HG02798 (cell line): ENCODE results near the gene SLC25A13.
"Not testable (repeated sequence)": the region's sequence is repeated elsewhere in the genome, so short reads cannot be mapped to it uniquely, and the experiment has no call there.

Experiments
- ATAC-seq: cut with Tn5 transposase; IDR thresholded peaks from one replicate; pipeline ENCODE4 v1.9.1; 2021; ENCODE audit warnings: mild to moderate bottlenecking; ENCODE audit not compliant: unreplicated experiment, poor library complexity

Gene SLC25A13

DNA sequence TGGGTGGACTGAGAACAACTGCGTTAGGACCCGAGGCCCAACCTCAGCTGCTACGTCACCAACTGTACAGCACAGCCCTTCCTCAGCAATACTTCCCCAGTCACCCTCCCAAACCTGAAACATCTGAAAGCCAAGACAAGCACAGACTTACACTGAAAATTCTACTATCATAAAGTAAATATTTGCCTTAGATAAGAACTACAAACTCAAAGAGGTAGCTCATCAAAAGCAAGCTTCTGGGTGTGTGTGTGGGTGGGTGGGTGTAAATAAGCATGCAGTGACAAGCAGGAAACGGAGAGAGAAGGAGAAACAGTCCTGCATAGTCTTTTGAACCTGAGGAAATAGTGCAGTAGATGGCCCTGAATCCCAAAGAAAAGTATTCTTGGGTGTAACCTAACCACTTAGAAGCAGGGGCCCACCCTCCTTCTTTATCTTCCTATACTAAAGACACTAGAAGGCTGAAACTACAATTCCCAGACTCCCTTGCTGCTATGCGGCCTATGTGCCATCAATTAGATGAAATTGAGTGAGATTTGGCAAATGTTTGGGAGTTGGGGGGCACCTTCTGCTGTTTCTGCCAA lies 18.7 kb downstream of the SLC25A13 start:
- ATAC-seq, result no peak

DNA sequence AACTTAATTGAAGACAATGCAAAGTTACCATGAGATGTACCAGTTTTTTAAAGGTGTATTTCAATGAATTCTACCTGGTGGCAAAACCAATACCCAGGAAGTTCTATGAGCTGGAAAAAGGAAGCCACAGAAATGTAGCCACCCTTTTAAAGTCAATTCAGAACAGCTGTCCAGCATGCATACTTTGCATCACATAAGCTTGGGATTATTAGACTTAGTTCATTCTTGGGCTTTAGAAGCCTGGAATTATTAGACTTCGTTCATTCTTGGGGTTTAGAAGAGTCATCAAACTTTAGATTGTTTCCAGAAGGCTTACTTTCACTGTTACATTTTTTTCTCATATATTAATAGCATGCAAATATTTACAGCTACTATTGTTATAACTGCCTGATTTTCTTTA lies 20.9 kb downstream of the SLC25A13 start:
- ATAC-seq, result no peak

DNA sequence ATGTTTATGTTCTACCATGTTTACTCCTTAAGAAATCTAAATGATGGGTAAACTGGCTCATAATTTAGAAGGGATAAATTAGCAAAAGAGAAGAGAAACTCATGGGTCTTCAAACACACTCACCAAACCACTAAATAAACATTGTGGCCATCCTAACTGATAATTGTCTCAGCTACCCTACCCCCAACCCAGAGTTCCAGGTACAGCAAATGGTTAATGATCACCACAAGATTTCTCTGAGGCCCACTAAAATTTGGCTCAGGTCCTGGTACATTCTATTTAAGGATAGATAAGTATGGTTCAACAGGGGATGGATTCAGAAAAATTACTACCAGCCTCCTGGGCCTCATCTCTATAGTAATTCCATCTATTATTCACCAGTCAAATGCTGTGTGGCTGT lies 21.4 kb downstream of the SLC25A13 start:
- ATAC-seq, result no peak

DNA sequence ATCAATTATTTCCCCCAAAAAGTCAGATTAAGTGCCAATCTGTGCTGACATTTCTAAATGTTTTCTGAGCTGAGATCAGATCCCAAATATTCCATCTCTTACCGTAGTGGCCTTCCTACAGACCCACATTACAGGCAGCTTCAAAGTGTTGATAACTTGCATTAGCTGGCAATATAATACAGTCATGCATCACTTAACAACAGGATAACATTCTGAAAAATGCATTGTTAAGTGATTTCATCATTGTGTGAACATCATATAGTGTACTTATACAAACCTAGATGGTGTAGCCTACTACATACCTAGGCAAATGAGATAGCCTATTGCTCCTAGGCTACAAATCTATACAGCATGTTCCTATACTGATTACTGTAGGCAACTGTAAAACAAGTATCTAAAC lies 22.4 kb downstream of the SLC25A13 start:
- ATAC-seq, result no peak

DNA sequence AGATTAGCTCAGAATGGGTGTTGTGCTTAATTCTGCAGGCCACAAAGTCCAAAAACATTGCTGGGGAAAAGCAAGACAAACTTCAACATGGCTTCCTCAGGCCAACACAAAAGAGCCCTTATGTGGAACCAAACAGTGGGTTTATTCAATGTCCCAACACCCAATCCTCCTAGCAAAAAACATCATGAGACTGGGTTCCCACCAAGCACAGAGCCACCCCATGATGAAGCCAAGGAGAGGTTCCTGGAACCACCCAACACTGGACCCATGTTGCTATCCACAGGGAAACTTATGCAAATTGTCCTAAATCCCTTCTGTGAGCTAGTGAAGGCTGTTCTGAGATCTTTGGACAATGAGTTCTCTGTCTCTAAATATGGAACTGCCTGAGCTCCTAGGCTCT lies 24.0 kb downstream of the SLC25A13 start:
- ATAC-seq, result no peak

DNA sequence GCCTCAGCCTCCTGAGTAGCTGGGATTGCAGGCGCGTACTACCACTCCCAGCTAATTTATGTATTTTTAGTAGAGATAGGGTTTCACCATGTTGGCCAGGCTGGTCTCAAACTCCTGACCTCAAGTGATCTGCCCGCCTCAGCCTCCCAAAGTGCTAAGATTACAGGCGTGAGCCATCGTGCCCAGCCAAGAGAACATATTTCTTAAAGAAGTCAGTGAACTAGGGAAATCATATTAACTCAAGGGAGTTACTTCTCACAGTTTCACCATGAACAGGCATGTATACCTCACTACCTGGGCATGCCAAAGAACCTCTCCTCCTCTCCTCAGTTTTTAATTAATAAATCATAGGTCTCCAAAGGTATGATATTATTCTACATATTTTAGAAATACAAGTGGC lies 24.5 kb downstream of the SLC25A13 start:
- ATAC-seq, result not testable (repeated sequence)

DNA sequence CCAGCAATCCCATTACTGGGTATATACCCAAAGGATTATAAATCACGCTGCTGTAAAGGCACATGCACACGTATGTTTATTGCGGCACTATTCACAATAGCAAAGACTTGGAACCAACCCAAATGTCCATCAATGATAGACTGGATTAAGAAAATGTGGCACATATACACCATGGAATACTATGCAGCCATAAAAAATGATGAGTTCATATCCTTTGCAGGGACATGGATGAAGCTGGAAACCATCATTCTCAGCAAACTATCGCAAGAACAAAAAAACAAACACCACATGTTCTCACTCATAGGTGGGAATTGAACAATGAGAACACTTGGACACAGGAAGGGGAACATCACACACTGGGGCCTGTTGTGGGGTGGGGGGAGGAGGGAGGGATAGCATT lies 28.0 kb downstream of the SLC25A13 start:
- ATAC-seq, result not testable (repeated sequence)

DNA sequence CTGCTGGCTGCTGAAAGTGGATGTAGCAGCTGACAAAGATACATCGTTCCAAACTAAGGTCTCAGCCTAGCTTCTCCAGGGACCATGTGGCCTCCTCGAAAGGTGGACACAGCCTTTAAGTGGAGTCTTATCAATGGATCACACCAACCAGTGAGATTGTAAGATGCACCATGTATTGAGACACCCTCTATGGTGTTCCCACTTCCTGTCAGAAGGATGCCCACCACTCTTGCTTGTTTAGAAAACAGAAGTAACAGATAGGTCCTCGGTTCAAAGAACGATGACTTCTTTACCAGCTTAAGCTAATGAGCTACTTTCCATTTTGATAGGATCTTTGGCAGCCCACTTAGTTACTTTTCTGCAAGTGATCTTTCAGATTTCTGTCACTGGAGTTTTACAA lies 34.3 kb downstream of the SLC25A13 start:
- peak; percentile 2 for ATAC-seq

DNA sequence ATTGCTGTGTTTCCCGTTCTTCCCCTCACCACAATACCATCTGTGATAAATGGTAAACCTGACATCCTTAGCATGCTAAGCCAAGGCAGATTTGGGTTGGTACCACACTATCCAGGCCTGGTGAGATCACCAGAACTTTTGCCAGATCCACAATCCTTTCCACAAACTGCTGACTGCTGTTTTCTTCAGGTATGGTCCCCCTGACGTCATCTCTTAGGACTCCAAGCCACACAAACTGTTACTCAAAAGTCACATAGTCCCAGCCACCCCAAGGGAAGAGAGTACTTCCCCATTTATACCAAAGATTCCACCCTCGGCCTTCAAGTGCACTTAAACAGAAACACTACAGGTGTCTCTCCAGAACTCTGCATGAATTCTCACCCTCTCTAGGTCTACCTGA lies 34.8 kb downstream of the SLC25A13 start:
- peak; percentile 43 for ATAC-seq

DNA sequence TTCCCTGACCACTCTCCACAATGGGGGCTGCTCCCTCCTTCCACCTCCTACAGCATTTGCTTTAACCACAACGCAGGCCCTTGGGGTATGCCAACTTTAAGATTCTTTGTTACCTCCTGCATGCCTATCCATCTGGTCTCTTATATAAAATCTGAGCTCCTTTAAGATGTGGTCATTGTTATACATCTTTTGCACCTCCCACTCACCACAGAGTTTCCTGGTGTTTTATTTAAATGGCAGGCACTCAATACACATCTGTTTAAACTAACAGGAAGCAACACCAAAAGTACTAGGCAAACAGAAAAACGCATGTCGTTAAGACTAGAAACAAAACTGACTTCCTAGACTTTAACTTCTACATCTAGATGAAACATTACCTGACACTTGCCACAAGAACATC lies 36.3 kb downstream of the SLC25A13 start:
- ATAC-seq, result peak; percentile 75

DNA sequence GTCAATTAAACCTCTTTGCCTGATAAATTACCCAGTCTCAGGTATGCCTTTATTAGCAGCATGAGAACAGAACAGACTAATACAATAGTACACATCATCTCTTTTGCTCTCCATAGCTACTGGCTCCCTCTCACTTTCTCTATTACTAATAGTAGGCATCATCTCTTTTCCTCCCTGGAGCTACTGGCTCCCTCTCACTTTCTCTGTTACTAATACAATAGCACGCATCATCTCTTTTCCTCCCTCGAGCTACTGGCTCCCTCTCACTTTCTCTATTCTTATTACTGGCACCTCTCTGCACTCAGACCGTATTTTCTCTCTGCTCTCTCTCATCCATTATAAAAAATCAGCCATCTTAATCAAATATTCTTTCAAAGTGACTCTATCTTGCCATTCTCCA lies 37.1 kb downstream of the SLC25A13 start:
- no peak for ATAC-seq

DNA sequence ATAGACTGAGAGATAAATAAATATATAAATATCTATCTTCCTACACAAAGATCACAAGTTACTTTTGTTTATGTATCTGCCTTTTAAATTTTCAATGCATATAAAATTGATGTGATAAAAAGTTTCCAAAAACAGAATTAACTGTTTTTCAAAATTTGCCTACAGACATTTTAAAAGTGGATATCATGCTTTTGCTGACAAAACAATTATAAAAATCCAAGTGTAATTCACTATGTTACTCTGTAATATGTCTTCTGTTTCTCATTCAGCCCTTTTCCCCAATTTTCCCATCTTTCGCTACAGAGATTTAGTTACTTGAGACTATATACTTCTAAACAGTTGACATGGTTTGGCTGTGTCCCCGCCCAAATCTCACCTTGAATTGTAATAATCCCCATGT lies 37.7 kb downstream of the SLC25A13 start:
- ATAC-seq, result no peak

DNA sequence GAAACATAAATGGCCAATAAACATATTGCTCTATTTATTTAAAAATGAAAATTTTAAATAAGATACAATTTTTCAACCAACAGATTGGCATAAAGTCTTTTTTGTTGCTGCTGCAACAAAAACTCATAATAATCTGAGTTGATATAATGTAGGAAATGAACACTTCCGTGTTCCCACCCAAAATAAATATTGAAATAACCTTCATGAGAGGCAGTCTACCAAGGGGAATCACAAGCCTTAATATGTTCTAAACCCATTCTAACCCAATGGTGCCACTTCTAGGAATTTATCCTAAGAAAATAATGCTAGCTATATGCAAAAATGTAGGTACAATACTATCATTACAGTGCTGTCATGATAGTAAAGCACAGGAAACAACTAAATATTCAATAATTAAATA lies 39.1 kb downstream of the SLC25A13 start:
- no peak for ATAC-seq

DNA sequence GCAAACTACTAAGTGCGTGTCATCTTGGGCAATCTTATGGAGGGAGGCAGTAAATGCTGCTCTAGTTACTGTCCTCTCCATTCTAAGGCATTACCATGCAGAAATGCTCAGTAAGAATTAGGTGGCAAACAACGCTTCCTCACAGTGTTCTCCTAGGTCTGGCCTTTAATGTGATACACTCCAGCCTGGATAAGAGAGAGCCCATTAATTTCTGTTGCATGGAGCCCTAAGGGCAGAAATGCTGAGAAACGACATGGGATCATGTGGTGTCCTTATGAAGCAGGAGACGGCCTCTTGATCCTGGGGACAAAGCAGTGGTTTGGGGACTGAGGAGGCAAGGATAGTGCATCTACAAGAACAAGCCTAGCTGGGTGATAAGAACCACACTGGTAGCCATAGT lies 44.0 kb downstream of the SLC25A13 start:
- ATAC-seq, result no peak

DNA sequence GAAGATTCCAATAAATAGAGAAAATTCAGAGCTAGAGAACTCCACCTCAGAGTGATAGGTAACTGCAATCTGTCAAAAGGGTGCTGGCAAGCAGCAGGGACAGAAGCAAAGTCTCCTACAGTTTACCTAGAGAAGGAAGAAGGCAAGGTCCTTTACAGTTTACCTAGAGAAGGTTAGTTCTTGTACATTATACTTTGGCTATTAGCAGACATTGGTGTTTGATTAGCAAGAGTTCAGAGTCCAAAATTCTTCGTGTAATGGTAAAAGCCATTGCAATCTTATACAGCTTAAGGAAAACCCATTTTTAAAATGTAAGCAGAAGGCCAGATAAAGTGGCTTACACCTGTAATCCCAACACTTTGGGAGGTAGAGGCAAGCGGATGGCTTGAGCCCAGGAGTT lies 45.9 kb downstream of the SLC25A13 start:
- no peak for ATAC-seq

DNA sequence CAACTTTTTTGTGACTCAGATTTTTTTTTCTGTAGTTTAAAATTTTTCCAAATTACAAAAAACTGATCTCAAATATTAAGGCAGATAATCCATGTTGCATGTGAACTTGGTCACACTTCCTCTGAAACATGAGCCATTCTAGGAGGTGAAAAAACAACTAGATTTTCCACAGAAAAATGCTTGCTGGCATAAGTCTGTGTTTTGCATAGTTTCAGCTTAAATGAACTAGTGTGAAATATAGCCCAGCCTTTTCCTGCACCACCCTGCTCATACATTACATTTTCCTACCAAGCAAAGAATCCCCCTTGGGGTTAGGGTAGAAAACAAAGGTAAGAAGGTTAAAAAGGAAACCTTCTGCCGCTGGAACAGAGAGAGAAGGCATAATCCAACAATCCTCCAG lies 48.2 kb downstream of the SLC25A13 start:
- no peak for ATAC-seq

DNA sequence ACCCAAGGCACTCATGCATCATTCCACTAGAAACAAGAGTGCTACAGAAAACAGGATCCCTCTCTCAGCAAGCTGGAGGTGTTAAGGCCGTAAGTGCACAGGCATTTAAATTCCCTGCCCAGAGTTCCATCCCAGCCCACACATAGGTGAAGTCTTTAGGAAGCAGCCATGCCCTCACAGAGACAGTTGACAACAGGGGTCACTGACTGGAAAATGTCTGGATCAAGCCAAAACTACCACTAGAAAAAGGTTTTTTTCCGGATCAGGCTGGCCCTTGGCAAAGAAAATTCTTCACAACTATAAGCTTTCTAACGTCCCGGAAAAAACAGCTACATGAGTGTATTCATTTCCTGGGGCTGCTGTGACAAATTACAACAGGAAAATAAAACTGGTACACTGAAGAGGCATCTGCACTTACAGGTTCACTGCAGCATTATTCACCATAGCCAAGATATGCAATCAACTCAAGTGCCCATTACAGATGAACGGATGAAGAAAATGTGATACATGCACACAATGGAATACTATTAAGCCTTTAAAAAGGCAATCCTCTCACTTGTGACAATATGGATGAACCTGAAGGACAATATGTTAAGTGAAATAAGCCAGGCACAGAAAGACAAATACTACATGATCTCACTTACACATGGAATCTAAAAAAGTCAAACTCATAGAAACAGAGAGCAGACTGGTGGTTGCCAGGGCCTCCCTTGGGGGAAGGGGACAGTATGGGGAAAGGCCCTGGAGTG lies 52.5 kb downstream of the SLC25A13 start:
- ATAC-seq, result no peak

DNA sequence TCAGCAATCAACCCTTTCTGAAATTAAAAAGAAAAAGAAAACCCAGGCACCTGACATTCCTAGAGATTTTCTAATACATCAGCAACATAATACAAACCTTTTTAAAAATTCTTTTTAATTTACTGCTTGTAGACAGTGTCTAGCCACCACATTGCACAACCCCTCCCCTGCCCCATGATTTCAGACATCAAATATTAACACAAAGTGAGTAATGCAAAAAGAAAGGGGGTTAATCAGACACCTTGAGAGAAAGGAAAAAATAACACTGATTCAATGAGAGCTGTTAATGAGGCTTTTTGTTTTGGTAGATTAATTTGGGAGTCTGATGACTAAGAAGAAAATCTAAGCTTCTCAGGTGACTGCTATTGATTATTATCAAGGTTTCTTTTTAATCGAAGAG lies 55.3 kb downstream of the SLC25A13 start:
- no peak for ATAC-seq

DNA sequence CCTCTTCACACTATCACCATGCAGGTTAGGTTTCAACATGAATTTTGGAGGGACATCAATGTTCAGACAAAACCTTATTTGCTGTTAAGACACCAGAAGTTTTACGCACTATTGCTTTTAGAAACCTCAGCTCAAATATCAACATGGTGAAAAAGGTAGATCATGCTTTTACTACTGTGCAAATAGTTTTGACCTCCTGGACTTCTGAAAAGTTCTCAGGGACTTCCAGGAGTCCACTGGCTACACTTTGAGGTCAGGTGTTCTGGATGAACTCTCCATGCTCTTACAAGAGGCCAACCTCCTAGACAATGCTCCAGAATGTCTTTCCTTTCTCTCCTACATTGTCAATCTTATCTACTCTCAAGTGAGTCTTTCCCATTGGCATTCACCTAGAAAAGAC lies 55.9 kb downstream of the SLC25A13 start:
- ATAC-seq, result no peak

DNA sequence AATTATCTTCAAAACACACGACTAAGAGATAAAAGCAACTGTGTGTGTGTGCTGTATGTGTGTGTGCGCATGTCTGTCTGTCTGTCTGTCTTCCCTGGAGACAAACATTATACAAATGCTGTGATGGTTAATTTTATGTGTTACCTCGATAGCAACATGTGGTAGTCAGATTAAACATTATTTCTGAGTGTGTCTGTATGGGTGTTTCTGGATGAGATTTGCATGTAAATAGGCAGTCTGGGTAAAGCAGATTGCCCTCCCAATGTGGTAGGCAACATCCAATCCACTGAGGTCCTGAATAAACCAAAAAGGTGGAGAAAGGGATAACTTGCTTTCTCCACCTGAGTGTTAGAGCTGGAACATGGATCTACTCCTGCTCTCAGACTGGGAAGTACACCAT lies 67.9 kb downstream of the SLC25A13 start:
- ATAC-seq, result no peak

DNA sequence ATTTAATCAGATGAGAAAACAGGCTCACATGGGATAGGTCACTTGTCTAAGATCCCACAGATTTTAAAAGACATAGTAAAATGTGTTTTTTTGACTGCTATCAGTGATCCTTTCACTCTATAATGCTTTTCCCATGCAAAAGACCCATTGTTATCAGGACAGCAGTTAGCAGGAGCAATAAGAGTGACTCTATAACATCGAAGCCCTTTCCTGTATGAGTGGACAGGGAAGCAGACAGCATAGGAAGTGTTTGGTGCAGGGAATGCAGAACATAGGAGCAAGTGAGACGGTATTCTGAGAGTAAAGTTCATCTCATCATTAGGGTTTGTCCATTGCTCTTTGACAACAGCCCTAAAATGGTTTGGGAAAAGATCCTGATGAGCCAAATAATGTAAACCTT lies 68.5 kb downstream of the SLC25A13 start:
- ATAC-seq, result no peak

DNA sequence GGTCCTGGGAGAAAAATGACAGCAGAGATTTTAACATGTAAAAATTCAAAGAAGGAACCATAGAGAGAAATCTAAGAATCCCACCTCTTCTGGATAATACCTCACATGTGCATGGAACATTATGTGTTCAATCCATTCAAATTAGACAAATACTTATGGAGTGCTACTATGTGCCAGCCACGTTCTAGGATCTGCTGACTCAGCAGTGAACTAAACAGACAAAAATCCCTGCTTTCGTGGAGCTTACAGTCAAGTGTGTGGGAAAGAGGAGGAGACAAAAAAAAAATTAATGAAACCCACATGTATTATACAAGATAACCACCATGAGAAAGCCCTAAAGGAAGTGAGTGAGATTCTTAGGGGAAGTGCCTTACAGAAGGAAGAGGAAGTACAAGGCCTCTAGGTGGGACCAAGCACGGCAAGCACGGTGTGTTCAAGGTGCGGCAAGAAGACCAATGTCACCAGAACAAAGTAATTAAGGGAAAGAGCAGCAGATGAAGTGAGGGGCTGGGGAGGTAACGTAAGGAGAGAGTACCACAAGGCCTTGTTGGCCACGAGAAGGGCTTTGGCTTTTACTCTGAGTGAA lies 71.0 kb downstream of the SLC25A13 start:
- ATAC-seq, result no peak
